HepG2 (cell line): ENCODE data around the gene CC2D1A. TPM values are rescaled to one million over a fixed set of nuclear protein-coding genes. Genes with fewer than 3 reads are reported as not detected.

Experiments used
- GATAD1 ChIP-seq: IDR thresholded peaks from 2 replicates; pipeline ENCODE4 v1.6.1; 2016; ENCODE audit warnings: missing genetic modification reagents, missing compliant biosample characterization
- MAF1 ChIP-seq: sonication (generic); formaldehyde crosslinking; IDR thresholded peaks from 2 replicates; pipeline ENCODE4 v1.5.0; 2020; ENCODE audit warnings: missing genetic modification reagents, borderline replicate concordance
- PBX3 ChIP-seq: sonication (generic); formaldehyde crosslinking; IDR thresholded peaks from 2 replicates; pipeline ENCODE4 v1.8.1; 2023; ENCODE audit warnings: missing genetic modification reagents, inconsistent platforms, borderline replicate concordance
- POLR2A ChIP-seq, 2 experiments: IDR thresholded peaks; 2 replicates each; pipeline ENCODE4 v1.6.1; 2011; ENCODE audit warnings: low read depth in 2 of 2, low read length in 2 of 2, mild to moderate bottlenecking in 1 of 2, moderate library complexity in 1 of 2; ENCODE audit not compliant: insufficient read depth in 1 of 2
- RXRA ChIP-seq: sonication (generic); formaldehyde crosslinking; IDR thresholded peaks from 2 replicates; pipeline ENCODE4 v1.5.1; 2020; ENCODE audit warnings: missing genetic modification reagents
- SMAD1 ChIP-seq: sonication (generic); formaldehyde crosslinking; IDR thresholded peaks from 2 replicates; pipeline ENCODE4 v1.4.0; 2020; ENCODE audit warnings: missing genetic modification reagents, low read depth, mild to moderate bottlenecking, borderline replicate concordance
- SOX13 ChIP-seq, 3 experiments: fragments of 450-650 bp in 1 of 3; sonication (generic) in 1 of 3; formaldehyde crosslinking in 1 of 3; IDR thresholded peaks in 2 of 3; conservative IDR thresholded peaks in 1 of 3; 2 replicates each; pipeline versions ENCODE4 v1.5.0 to v1.6.1; 2016 to 2020; ENCODE audit warnings: antibody characterized with exemption in 1 of 3, mild to moderate bottlenecking in 1 of 3, missing compliant biosample characterization in 1 of 3, missing genetic modification reagents in 1 of 3, moderate library complexity in 1 of 3
- TFAP4 ChIP-seq: sonication (generic); IDR thresholded peaks from 2 replicates; pipeline ENCODE4 v1.6.1; 2016; ENCODE audit warnings: low read depth, borderline replicate concordance
- TMF1 ChIP-seq: sonication (generic); formaldehyde crosslinking; IDR thresholded peaks from 2 replicates; pipeline ENCODE4 v1.8.1; 2022; ENCODE audit warnings: low read depth, missing genetic modification reagents
- ZMYM3 ChIP-seq: sonication (generic); formaldehyde crosslinking; IDR thresholded peaks from 2 replicates; pipeline ENCODE4 v1.5.1; 2020; ENCODE audit warnings: mild to moderate bottlenecking, missing genetic modification reagents
- ZNF292 ChIP-seq: sonication (generic); formaldehyde crosslinking; IDR thresholded peaks from 2 replicates; pipeline ENCODE4 v1.8.1; 2022; ENCODE audit warnings: mild to moderate bottlenecking, low read depth, missing genetic modification reagents, borderline replicate concordance
- ZNF382 ChIP-seq: sonication (generic); formaldehyde crosslinking; IDR thresholded peaks from 2 replicates; pipeline ENCODE4 v1.5.0; 2020; ENCODE audit warnings: missing genetic modification reagents, mild to moderate bottlenecking, borderline replicate concordance
- polyA plus RNA-seq, 8 experiments: library from polyadenylated mRNA; depleted of rRNA in 3 of 8; stranded (reverse) in 7 of 8; unstranded in 1 of 8; fragments of >200 nt; fragmentation: Illumina TruSeq in 4 of 8; extraction: Trizol in 4 of 8; gene quantifications; 2 replicates each; pipeline versions ENCODE4 v1.2.1 to v1.2.3, GENCODE V29; 2011 to 2016; ENCODE audit warnings: low read depth in 4 of 8, missing spikeins in 1 of 8, mixed read lengths in 1 of 8; ENCODE audit not compliant: insufficient read depth in 1 of 8
- total RNA-seq, 5 experiments: library from RNA; depleted of rRNA; stranded (reverse); fragments of >200 nt; fragmentation: Illumina TruSeq; extraction: Trizol; gene quantifications; 2 replicates each; pipeline ENCODE4 v1.2.3, GENCODE V29; 2016; ENCODE audit warnings: low read depth in 1 of 5

CC2D1A gene
- total and polyA plus RNA-seq, 2 of the 13 experiments (the other 11 are each of a cell fraction or from before 2014, with no cell fraction given): 9.7 to 11.5 TPM

GRCh38 chr19:13899393-13899792, 6.6 kb upstream of the CC2D1A start (continued):
- peak; percentile 88 for TF ChIP-seq TFAP4
- peak; percentile 50; the same call in 1 of the 2 replicates for TF ChIP-seq ZMYM3 (CRISPR knock-in tag)
- TF ChIP-seq MAF1 (CRISPR knock-in tag): no peak
- TF ChIP-seq TMF1: no peak
- no peak for TF ChIP-seq GATAD1 (CRISPR knock-in tag)
- peak; percentile 42; the same call in 1 of the 2 replicates for TF ChIP-seq SOX13 (IDR thresholded peaks at IDR 0.05)
- TF ChIP-seq SOX13 (CRISPR knock-in tag; conservative IDR thresholded peaks at IDR 0.05 in 1 of 2, IDR thresholded peaks at IDR 0.05 in 1 of 2): peak in 1 of 2 experiments; percentile 74; a peak in 2 of 4 replicates
- no peak for TF ChIP-seq PBX3 (CRISPR knock-in tag)
- no peak for TF ChIP-seq SMAD1
- TF ChIP-seq RXRA (CRISPR knock-in tag): peak; percentile 73
- no peak for TF ChIP-seq POLR2A (IDR thresholded peaks at IDR 0.05; ENCODE audit: insufficient read depth in 1 of 2, low read depth in 2 of 2, low read length in 2 of 2)
- TF ChIP-seq ZNF292 (CRISPR knock-in tag): peak; percentile 68
- no peak for TF ChIP-seq ZNF382 (CRISPR knock-in tag)
